Stimulated activated naive CD8-positive, alpha-beta T cell treated with anti-CD3 and anti-CD28 coated beads, Interleukin-15, Interleukin-2, amounts not matched to agents 100 ng/mL and 50 ng/mL, for 24 hours (primary cell): ENCODE data around the gene VCAN.

Experiments used
- H3K27ac Mint-ChIP-seq: one replicate; pipeline ENCODE4 v1.8.0; 2021; ENCODE audit warnings: mild to moderate bottlenecking, mixed read lengths
- H3K27me3 Mint-ChIP-seq: one replicate; pipeline ENCODE4 v1.8.0; 2021; ENCODE audit warnings: mixed read lengths
- H3K36me3 Mint-ChIP-seq: one replicate; pipeline ENCODE4 v1.8.0; 2021; ENCODE audit warnings: low read depth, mixed read lengths
- H3K4me1 Mint-ChIP-seq: one replicate; pipeline ENCODE4 v1.8.0; 2021; ENCODE audit warnings: low read depth, mixed read lengths
- H3K4me3 Mint-ChIP-seq: one replicate; pipeline ENCODE4 v1.8.0; 2021; ENCODE audit warnings: mild to moderate bottlenecking, mixed read lengths
- H3K9me3 Mint-ChIP-seq: one replicate; pipeline ENCODE4 v1.8.0; 2021; ENCODE audit warnings: mixed read lengths

The VCAN gene

DNA sequence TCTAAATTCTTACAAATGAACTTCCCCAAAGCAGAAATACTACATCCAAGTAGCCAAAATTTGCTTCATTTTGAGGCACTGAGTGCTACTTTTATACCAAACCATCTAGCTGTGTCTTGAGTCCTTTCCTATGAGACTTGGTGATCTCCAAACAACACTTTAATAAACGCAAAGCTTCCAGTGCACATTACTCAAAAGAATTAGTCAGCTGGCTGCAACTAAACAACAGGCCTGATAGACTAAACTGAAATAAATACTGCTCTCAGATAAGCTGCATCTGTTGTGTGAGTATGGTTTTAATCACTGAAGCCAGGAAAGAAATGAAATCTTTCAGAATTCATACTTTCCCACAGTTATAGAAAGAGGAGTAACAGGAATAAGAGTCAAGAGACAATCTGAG lies 80.3 kb downstream of the VCAN start:
- no peak overlapping the region for H3K27ac Mint-ChIP-seq
- peaks cover 11% of the 10 kb centered on the region for H3K27me3 Mint-ChIP-seq
- no peak overlapping the region for H3K4me3 Mint-ChIP-seq
- H3K36me3 Mint-ChIP-seq, result no peaks in the 10 kb centered on the region
- H3K4me1 Mint-ChIP-seq, result no peaks in the 10 kb centered on the region
- H3K9me3 Mint-ChIP-seq, result no peaks in the 10 kb centered on the region

DNA sequence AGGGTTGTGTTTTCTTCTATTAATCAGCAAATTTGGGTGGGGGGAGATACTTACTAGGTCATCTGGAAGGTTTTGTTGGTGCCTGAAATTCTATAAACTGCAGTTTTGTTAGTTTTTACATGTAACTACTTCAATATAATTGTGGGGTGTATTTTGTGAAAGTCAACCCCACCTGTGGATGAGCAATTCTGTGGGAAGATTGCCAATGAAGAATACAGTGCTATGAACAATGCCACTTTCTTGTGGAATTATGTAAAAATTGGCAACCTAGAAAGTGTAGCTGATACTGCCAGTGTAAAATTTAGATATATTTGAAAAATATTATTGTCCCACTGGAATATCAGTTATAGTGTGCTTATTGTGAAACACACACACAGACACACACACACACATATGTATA lies 80.7 kb downstream of the VCAN start:
- Mint-ChIP-seq H3K9me3 (no peaks in the 10 kb centered on the region), H3K27ac (no peak overlapping the region), H3K4me1 (no peaks in the 10 kb centered on the region), H3K36me3 (no peaks in the 10 kb centered on the region), H3K27me3 (peaks cover 8% of the 10 kb centered on the region), H3K4me3 (no peak overlapping the region)

DNA sequence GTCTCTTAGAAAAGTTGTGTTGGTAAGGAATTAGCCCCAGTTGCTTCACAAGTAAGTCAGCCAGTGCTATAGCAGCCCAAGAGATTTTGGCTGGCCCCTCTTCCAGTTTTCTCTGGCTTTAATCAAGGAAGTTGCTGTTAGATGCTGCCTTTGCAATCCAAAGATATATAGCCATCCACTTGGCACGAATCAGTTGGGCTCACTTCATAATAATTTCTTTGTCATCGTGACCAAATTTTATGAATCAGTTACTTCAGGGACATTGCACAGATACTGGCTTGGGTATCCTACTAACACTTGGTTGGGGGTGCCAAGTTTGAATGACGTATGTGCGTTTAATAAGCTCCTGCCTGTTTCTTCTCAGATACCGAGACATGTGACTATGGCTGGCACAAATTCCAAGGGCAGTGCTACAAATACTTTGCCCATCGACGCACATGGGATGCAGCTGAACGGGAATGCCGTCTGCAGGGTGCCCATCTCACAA lies 81.5 kb downstream of the VCAN start:
- H3K4me1 Mint-ChIP-seq, result no peaks in the 10 kb centered on the region
- no peaks in the 10 kb centered on the region for H3K9me3 Mint-ChIP-seq
- H3K36me3 Mint-ChIP-seq, result no peaks in the 10 kb centered on the region
- peaks cover 5% of the 10 kb centered on the region for H3K27me3 Mint-ChIP-seq
- H3K4me3 Mint-ChIP-seq, result no peak overlapping the region
- H3K27ac Mint-ChIP-seq, result no peak overlapping the region

DNA sequence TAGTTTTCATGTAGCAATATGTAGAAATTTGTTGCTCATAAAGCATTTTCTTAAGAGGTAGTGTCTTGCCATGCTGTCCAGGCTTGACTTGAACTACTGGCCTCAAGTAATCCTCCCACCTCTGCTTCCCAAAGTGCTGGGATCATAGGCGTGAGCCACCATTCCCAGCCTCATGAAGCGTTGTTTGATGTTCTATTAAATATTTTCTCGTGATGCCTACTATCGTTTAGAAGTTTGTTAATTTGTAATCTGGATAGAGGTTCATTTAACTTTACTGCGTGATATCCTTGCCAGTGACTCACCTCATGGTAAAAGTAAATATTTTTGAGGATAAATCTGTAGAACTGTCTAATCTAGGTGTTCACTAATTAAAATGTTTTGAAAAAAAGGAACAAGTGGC lies 82.6 kb downstream of the VCAN start:
- Mint-ChIP-seq H3K4me1 (no peaks in the 10 kb centered on the region), H3K9me3 (no peaks in the 10 kb centered on the region), H3K27ac (no peak overlapping the region), H3K27me3 (no peaks in the 10 kb centered on the region), H3K36me3 (no peaks in the 10 kb centered on the region), H3K4me3 (no peak overlapping the region)

DNA sequence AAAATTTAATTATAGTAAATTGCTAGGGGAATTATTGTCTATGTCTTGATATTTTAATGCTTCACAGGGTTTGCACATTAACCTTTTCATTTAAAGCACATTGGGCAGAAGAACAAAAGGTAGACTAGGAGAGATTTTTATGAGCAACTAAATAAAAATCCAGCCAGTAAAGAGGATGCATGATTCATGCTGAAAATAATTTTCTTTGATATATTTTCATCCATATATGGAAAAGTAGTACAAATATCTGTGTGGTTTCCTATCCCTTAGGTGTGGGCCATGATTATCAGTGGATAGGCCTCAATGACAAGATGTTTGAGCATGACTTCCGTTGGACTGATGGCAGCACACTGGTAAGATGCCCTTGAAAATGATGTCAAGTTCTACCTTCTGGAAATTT lies 83.1 kb downstream of the VCAN start:
- no peak overlapping the region for H3K4me3 Mint-ChIP-seq
- no peaks in the 10 kb centered on the region for H3K36me3 Mint-ChIP-seq

DNA sequence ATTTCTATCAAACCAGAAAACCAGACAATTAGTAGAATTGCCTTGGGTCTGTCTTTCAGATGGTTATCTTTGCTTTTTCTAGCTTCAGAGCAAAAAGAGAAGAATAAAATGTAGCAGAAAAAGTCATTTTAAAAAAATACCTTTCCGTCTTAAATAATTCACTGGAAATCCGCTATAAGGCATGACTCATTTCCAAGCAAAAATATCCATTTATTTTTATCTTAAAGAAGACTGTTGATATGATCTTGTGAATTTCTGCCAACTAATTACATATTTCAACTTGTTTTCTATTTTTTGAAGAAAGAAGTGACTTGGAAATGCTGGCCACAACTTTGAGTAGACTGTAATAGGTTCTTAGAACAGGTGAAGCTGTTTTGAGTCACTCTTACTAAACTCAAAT lies 83.7 kb downstream of the VCAN start:
- Mint-ChIP-seq H3K4me1 (no peaks in the 10 kb centered on the region), H3K27ac (no peak overlapping the region)

More for the DNA sequence above, 83.1 kb downstream of the VCAN start:
- Mint-ChIP-seq H3K4me1 (no peaks in the 10 kb centered on the region), H3K9me3 (no peaks in the 10 kb centered on the region), H3K27ac (no peak overlapping the region), H3K27me3 (no peaks in the 10 kb centered on the region)

DNA sequence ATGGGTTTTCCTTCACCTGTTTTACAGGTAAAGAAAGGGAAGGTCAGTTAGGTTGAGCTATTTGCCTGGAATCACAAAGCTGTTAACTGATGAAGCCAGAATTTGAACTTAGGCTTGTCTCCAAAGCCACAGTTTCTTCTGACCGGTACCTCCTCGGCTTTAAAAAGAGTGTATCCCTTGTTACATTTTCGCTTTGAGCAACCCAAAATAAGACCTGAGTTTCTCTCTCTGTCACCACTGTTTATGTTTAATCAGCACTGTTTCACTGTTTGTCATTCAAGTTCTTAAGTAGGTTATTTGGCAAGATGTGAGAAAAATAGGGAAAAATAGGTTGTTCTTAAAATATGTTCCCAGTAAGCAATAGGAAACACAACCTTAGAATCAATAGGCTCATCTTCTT lies 84.6 kb downstream of the VCAN start:
- no peak overlapping the region for H3K27ac Mint-ChIP-seq
- H3K27me3 Mint-ChIP-seq, result no peaks in the 10 kb centered on the region
- H3K9me3 Mint-ChIP-seq, result no peaks in the 10 kb centered on the region
- no peaks in the 10 kb centered on the region for H3K4me1 Mint-ChIP-seq
- no peak overlapping the region for H3K4me3 Mint-ChIP-seq
- H3K36me3 Mint-ChIP-seq, result no peaks in the 10 kb centered on the region

More for the DNA sequence above, 83.7 kb downstream of the VCAN start:
- no peaks in the 10 kb centered on the region for H3K36me3 Mint-ChIP-seq
- no peaks in the 10 kb centered on the region for H3K27me3 Mint-ChIP-seq
- H3K9me3 Mint-ChIP-seq, result no peaks in the 10 kb centered on the region
- H3K4me3 Mint-ChIP-seq, result no peak overlapping the region

DNA sequence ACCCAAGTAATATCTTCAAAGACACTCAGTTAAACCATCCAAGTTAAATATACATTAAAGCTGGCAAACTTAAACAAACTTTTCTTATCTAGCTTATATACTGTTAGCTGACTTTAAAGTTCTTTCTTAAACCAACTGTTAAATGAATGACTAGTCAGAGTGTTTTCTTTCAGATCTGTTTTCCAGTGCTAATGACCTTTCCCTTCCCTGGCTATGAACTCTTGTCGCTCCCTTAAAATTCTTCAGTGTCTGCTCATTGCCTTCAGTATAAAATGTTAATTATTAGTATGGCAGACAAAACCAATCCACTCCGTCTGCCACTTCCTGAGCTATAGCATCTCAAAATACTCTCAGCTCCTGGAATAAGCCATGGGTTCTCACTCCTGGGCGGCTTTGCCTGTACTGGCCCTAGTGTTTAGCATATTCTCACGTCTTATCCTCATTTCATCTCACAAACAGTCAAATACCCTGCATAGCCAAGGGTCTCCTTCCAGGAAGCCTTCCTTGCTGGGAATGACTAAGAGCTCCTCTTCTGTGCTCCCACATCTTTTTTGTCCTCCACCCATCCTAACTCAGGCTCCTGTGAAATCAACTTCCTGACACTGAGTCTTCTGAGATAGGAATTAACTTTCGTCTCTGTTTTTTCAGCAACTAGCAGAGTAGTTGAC lies 87.7 kb downstream of the VCAN start:
- H3K27ac Mint-ChIP-seq, result no peak overlapping the region
- H3K4me3 Mint-ChIP-seq, result no peak overlapping the region
- no peaks in the 10 kb centered on the region for H3K4me1 Mint-ChIP-seq
- H3K27me3 Mint-ChIP-seq, result peaks cover 11% of the 10 kb centered on the region
- H3K36me3 Mint-ChIP-seq, result no peaks in the 10 kb centered on the region
- no peaks in the 10 kb centered on the region for H3K9me3 Mint-ChIP-seq

DNA sequence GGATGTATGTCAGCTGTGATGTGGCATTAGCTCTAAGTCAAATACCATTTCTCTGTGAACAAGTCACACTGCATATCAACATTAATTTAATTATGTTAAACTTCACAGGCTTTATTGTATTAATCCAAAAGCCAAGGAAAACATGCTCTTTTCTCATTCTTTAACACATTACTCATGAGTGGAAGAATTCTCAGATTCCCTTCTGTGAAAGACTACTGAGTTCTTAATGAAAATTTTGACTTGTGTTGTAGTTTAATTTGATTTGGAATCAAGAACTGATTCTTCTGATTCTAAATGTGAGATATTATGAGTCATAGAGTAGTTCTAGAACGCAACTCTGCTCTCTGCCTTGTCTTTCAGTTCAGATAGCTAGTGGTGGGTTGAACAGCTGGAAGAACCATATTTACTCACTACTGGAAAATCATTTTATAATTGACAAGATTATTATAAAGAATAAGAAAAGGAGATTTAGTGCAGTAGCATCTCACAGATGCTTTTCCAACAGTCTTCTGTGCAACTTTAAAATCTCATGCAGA lies 90.6 kb downstream of the VCAN start:
- H3K4me3 Mint-ChIP-seq, result no peak overlapping the region
- H3K9me3 Mint-ChIP-seq, result no peaks in the 10 kb centered on the region
- H3K36me3 Mint-ChIP-seq, result no peaks in the 10 kb centered on the region
- H3K27ac Mint-ChIP-seq, result no peak overlapping the region
- H3K27me3 Mint-ChIP-seq, result peaks cover 11% of the 10 kb centered on the region
- H3K4me1 Mint-ChIP-seq, result no peaks in the 10 kb centered on the region

DNA sequence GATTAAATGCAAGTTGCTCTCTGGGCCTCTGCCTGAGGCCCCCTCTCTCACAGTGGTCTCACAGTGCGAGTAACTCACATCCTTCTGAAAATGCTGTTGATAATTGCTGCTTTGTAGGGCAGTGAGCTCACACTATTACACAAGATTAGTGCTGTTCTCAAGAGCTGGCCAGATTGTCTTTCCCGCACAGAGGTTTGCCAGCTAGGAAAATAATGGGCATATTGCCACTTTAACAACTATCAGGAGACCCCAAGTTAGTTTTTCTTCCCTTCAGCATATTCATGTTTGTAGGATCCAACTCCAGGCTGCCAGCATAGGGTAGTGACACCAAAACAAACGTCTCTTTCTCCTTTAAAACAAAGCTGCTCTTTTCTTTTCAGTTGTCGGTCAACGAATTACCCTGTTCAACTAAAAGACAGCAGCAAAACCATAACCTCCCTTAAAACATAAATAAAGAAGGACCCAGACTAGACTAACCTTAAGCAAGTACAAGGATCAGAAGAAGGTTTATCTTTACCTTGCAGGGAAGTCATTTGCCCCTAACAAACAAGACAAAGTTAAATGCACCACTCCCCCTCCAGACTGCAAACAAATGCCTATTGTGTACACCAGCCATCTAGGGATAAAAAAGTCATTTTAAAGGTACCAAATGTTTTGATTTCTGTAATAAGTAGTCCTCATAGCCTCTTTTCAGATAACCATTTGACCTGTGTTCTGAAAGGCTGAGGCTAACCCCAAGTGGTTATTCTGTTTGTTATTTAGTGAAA lies 91.4 kb downstream of the VCAN start:
- H3K4me1 Mint-ChIP-seq, result no peaks in the 10 kb centered on the region
- no peak overlapping the region for H3K4me3 Mint-ChIP-seq
- H3K27me3 Mint-ChIP-seq, result peaks cover 11% of the 10 kb centered on the region
- H3K27ac Mint-ChIP-seq, result no peak overlapping the region
- H3K36me3 Mint-ChIP-seq, result no peaks in the 10 kb centered on the region
- H3K9me3 Mint-ChIP-seq, result no peaks in the 10 kb centered on the region

DNA sequence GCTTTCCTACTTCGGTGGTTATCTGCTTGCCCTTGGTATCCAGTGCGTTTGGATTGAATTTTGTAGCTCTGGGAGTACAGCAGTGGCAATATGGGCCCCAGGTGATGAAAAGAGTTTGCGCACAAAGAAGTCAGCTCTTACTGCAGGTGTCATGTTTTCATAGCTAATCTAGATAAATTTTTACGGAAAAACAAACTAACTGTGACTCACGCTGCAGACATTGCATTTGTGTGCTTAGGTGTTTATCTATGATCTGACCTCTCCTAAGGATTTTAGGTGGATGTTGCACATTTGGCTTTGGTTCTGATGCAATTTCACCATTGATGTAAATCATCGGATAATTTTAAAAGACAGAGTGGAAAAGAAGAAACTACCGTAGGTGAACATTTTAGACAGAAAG lies 92.1 kb downstream of the VCAN start:
- Mint-ChIP-seq H3K9me3 (no peaks in the 10 kb centered on the region), H3K4me1 (no peaks in the 10 kb centered on the region), H3K27me3 (peaks cover 15% of the 10 kb centered on the region), H3K36me3 (no peaks in the 10 kb centered on the region), H3K4me3 (no peak overlapping the region), H3K27ac (no peak overlapping the region)

DNA sequence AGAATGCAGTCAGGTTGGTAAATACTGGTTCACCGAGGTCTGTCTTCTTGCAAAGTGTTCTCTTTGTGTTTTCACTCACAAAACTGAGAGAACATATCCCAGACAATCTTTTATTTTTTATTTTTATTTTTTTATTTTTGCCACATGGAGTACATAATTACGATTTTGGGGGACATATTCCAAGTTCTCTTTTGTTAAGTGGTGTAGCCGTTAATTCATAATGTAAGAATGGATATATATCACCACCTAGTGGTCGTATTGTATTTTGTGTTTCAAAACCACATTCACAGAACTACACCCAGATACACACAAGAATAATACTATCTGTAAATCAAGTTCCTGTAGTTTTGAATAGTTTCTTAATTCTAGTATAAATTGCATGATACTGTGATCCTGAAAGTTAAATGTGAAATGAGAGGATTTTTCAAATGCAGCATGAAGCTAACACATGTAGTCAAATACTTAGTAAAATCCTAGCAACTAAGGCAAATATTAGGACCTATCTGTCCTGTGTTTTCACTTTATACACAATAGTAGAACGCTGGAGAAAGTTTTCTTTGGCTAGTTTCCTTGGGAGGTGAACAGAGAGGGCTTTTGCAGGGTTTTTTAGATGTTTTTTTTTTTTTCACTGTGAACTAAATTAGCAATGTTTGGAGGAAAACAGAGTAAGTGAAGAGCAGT lies 92.7 kb downstream of the VCAN start:
- Mint-ChIP-seq H3K4me3 (no peak overlapping the region), H3K4me1 (no peaks in the 10 kb centered on the region), H3K9me3 (no peaks in the 10 kb centered on the region), H3K27ac (no peak overlapping the region), H3K27me3 (peaks cover 16% of the 10 kb centered on the region), H3K36me3 (no peaks in the 10 kb centered on the region)

DNA sequence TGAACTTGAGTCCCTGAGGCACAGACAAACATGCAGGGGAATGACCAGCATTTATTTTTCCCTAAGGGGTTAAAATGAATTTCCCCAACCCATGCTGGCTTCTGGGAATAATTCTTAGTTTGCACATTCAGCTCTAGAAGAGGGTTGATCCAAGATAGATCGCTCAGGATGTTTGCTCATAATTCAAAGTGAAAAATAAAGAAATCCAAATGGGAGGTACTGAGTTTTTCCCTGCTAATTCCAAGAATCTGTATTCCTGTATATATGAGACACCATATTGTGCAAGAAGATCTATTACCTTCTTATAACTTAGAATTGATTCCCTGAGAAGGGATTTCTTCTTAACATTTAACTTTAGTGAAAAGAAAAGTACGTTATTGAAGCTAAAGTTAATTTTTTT lies 96.2 kb downstream of the VCAN start:
- Mint-ChIP-seq H3K27me3 (peaks cover 18% of the 10 kb centered on the region), H3K4me1 (no peaks in the 10 kb centered on the region), H3K27ac (no peak overlapping the region), H3K9me3 (no peaks in the 10 kb centered on the region), H3K36me3 (no peaks in the 10 kb centered on the region), H3K4me3 (no peak overlapping the region)

DNA sequence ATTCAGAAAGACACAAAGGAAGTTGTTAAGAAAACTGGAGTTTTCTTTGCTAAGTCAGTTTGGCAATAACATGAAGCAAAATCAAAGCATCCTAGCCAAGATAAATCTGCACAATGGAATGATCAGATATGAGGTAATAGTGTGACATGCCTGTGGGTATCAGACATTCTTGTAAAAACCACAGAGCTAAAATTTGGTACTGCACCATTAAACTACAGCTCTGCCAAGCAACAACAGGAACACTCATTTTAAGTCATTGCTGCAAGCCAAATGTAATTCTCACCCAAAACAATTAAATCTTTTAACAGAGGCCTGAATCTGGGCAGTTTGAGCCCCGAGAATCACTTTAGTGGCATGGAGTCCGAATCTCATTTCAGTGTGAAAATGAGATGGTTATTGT lies 96.6 kb downstream of the VCAN start:
- Mint-ChIP-seq H3K4me3 (no peak overlapping the region), H3K27ac (no peak overlapping the region), H3K36me3 (no peaks in the 10 kb centered on the region), H3K4me1 (no peaks in the 10 kb centered on the region), H3K9me3 (no peaks in the 10 kb centered on the region), H3K27me3 (peaks cover 13% of the 10 kb centered on the region)

DNA sequence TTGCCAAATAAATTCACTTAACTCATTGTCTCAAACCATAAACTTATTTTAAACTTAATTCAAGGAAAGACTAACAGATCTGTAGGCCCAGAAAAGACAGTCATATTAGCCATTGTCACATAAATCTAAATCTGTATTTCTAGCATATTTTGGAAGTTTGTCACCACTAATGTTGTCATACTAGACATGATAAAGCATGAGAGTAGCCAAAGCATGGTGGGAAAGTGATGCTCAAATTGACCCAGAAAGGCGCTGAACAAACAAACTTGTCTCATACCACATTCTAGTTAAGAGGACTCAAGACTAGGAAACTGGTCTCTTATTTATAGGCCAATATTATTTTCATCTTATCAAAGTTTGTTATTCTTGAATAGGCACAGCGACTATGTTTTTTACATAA lies 99.4 kb downstream of the VCAN start:
- Mint-ChIP-seq H3K9me3 (no peaks in the 10 kb centered on the region), H3K4me1 (no peaks in the 10 kb centered on the region), H3K27ac (no peak overlapping the region), H3K4me3 (no peak overlapping the region), H3K36me3 (no peaks in the 10 kb centered on the region), H3K27me3 (peaks cover 14% of the 10 kb centered on the region)
